Endothelial cell of umbilical vein (primary cell): ENCODE measurements around the gene FAM210A.

Experiments
- CTCF ChIP-seq, 2 donors: IDR thresholded peaks; 1 replicate in 1 of 2; 2 replicates in 1 of 2; pipeline ENCODE4 v1.5.1; 2011; ENCODE audit warnings: low read length in 2 of 2, mild to moderate bottlenecking in 2 of 2, moderate library complexity in 2 of 2, control low read depth in 1 of 2, inconsistent platforms in 1 of 2, low read depth in 1 of 2; ENCODE audit not compliant: insufficient read depth in 1 of 2; ENCODE audit errors: extremely low read depth in 1 of 2
- EZH2 ChIP-seq: IDR thresholded peaks from 2 replicates; pipeline ENCODE4 v1.6.1; 2012; ENCODE audit warnings: borderline replicate concordance, low read depth, mild to moderate bottlenecking, moderate library complexity, low read length, inconsistent platforms; ENCODE audit not compliant: severe bottlenecking
- FOS ChIP-seq: IDR thresholded peaks from 2 replicates; pipeline ENCODE4 v1.6.1; 2011; ENCODE audit warnings: mild to moderate bottlenecking, low read length, moderate library complexity, borderline replicate concordance; ENCODE audit not compliant: insufficient read depth
- JUN ChIP-seq: IDR thresholded peaks from 2 replicates; pipeline ENCODE4 v1.6.1; 2011; ENCODE audit warnings: borderline replicate concordance, low read depth; ENCODE audit not compliant: insufficient read length, insufficient read depth
- MAX ChIP-seq: IDR thresholded peaks from 2 replicates; pipeline ENCODE4 v1.6.1; 2011; ENCODE audit not compliant: insufficient read depth, insufficient read length
- MYC ChIP-seq: IDR thresholded peaks from one replicate; pipeline ENCODE4 v1.6.1; 2011; ENCODE audit warnings: mild to moderate bottlenecking, low read depth, low read length
- POLR2A ChIP-seq: IDR thresholded peaks from 2 replicates; pipeline ENCODE4 v1.6.1; 2012; ENCODE audit warnings: low read depth, mild to moderate bottlenecking, control low read depth, low read length
- POLR2AphosphoS5 ChIP-seq: IDR thresholded peaks from 2 replicates; pipeline ENCODE4 v1.6.1; 2012; ENCODE audit warnings: low read depth, mild to moderate bottlenecking, control low read depth, low read length, moderate library complexity; ENCODE audit not compliant: insufficient read depth

- TF ChIP-seq CTCF (IDR thresholded peaks at IDR 0.05; ENCODE audit: extremely low read depth in 1 of 2, insufficient read depth in 1 of 2, low read depth in 1 of 2, low read length in 2 of 2) = no peak
- no peak for TF ChIP-seq FOS
- TF ChIP-seq EZH2 = no peak
- no peak for TF ChIP-seq JUN
- TF ChIP-seq MAX = no peak
- no peak for TF ChIP-seq POLR2A
- TF ChIP-seq POLR2AphosphoS5 = no peak
- TF ChIP-seq MYC = no peak
Observed at GRCh38 chr18:13712400-13713131, 13.8 kb downstream of the FAM210A start.
